HL-60/S4 treated with phorbol 12-myristate 13-acetate at 8.2 ng/mL for 4 days and 3 days (cell line): ENCODE results near the gene CTNNAL1.
"Not testable (repeated sequence)": the region's sequence is repeated elsewhere in the genome, so short reads cannot be mapped to it uniquely, and the experiment has no call there.

ENCODE experiments used
- in situ Hi-C: fragments of 300-500 bp; cut with MboI; formaldehyde crosslinking; loops from 2 replicates; pipeline ENCODE4 v1.15.0; 2022; ENCODE audit warnings: low sequenced_read_pairs

CTNNAL1 gene

GRCh38 chr9:108937561-108938305 is 75.6 kb downstream of the CTNNAL1 start:
- in situ Hi-C loops, result no loop called here

- in situ Hi-C loops, result no loop called here
These were observed 78.9 kb downstream of the CTNNAL1 start, which contains the start of gene ABITRAM for GRCh38 chr9:108934323-108934893. Gene ABITRAM, plus strand, starts transcription at chr9:108934400. Its CDS starts 87 bp downstream, at chr9:108934487.

- in situ Hi-C loops, result no loop called here
These were observed 79.5 kb downstream of the CTNNAL1 start, which contains the start of gene ELP1 for GRCh38 chr9:108933718-108934322. Gene ELP1, minus strand, starts transcription at chr9:108934124. Its CDS starts 2,978 bp downstream, at chr9:108931146.

GRCh38 chr9:108933231-108933717 is 80.0 kb downstream of the CTNNAL1 start:
- in situ Hi-C loops, result no loop called here

GRCh38 chr9:108928386-108928785 is 84.9 kb downstream of the CTNNAL1 start:
- in situ Hi-C loops, result no loop called here

DNA sequence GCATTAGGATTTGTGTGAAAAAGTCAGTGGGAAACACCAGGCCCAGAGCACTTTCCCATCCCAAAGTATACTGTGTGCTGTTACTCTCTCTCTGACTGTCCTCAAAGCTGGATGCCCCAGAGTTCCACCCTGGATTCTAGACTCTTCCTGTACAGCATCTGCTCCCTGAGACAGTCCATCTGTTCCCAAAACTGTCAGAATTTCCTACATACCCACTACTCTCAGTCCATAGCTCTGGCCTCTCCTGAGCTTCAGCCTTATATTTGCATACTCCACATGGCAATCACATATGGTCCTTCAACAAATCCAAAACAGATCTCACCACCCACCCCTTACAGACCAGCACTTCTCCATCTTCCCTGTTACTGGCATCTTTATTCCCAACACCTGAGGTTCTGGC is 88.8 kb downstream of the CTNNAL1 start:
- in situ Hi-C loops, result no loop called here

DNA sequence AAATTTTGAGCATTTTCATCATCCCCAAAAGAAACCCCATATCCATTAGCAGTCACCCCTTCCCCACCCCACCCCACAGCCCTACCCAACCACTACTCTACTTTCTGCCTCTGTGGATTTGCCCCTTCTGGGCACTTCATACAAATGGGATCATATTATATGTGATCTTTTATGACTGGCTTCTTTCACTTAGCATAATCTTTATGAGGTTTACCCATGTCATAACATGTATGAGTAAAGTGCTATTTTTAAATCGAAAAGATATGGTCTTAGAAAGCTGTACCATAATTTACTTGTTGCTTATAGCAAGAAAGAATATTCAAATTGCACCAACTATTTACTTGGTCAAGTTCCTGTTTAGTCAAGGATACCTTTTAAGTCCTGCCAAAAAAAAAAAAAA is 92.1 kb downstream of the CTNNAL1 start:
- in situ Hi-C loops, result no loop called here

DNA sequence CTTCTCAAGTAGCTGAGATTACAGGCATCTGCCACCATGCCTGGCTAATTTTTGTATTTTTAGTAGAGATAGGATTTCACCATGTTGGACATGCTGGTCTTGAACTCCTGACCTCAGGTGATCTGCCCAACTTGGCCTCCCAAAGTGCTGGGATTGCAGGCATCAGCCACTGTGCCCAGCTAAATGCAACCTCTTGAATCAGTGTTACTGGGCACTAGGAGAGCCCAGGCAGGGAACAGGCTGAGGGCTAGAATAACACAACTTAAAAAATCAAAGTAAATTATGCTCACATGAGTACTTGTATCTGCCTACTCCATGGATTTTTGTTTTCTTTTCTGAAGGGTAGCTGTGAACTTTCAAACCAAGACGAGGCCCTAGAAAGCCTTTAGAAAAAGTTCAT is 92.9 kb downstream of the CTNNAL1 start:
- in situ Hi-C loops, result not testable (repeated sequence)

DNA sequence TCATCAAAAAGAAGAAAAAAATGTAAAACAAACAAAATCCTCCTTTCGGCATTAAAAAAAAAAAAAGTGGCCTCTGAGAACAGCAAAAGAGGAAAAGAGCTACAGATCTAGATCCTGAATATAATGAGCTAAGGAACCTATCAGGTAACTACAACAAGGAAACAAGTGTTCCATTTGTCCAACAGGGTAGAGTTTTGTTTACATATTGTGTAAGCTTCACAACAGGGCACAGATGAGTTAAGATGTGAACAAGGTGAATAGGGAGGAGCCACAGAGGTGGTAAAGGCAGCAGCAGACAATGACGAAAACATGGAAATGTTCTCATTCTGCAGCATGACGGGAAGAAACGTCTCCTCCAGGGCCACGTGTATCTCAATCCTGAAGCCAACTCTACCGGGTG is 93.8 kb downstream of the CTNNAL1 start:
- in situ Hi-C loops, result no loop called here

- in situ Hi-C loops, result no loop called here
These were observed 99.9 kb downstream of the CTNNAL1 start for GRCh38 chr9:108913391-108913790.

- in situ Hi-C loops, result no loop called here
These were observed 101.5 kb downstream of the CTNNAL1 start for GRCh38 chr9:108911820-108912219.

DNA sequence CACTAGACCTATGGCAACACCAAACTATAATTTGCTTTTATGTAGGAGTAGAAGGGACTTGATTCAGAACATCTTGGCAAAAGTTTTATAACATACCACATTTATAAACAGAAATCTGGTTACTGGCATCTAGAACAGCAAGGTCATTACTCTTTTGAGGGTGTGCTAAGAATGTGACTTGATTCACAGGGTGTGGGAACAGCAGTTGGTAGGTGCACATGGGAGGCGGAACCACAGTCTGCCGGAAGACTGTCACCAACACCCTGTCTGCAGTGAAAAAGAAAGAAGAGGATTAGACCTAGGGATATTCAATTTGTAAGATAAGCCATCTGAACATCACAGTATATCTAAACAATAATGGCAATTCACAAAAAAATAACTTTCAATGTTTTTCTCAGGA is 102.4 kb downstream of the CTNNAL1 start:
- in situ Hi-C loops, result no loop called here

- in situ Hi-C loops, result no loop called here
These were observed 102.9 kb downstream of the CTNNAL1 start for GRCh38 chr9:108910402-108910801.

DNA sequence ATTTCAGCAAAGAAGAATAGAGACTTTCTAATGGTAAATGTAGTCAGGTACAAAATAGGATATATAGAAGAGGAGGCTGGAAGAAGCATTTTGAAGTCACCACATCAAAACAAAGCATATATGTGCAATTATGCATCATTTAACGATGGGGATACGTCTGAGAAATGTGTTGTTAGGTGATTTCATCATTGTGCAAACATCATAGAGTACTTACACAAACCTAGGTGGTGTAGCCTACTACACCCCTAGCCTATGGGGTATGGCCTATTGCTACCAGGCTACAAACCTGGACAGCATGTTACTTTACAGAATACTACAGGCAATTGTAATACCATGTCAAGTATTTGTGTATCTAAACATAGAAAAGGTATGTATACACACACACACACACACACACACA is 107.8 kb downstream of the CTNNAL1 start:
- in situ Hi-C loops, result no loop called here

DNA sequence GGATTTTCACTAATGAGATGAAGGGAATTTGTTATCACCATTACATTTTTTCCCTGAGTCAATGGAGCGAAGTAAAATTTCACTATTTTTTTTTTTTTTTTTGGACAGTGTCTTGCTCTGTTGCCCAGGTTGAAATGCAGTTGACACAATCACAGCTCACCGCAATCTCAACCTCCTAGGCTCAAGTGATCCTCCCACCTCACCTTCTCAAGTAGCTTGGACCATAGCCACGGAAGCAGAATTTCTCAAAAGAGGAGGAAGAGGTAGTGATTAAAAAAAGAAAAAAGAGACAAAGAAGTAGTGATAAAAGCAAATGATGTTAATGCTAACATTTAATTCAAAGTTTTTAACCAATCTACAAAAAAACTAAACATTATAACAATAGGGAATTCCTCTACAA is 109.1 kb downstream of the CTNNAL1 start:
- in situ Hi-C loops, result no loop called here

- in situ Hi-C loops, result no loop called here
These were observed 109.7 kb downstream of the CTNNAL1 start for GRCh38 chr9:108903420-108904103.

DNA sequence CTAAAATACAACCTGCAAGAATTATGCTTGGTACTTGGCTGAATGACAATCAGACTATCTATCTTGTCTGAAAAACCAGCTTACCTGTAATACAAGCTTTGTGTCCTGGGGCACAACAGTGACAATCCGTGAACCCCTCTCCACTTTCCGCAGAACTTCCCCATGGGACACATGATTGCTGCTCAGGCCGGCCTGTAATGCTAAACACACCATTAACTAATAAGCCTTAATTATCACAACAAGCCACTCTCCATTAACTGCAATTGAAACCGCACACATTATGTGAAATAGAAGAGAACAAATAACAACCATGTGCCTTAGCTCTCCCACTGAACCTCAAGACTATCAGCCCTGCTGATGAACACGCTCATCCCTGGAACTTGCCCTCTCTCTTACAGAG is 113.1 kb downstream of the CTNNAL1 start:
- in situ Hi-C loops, result no loop called here

DNA sequence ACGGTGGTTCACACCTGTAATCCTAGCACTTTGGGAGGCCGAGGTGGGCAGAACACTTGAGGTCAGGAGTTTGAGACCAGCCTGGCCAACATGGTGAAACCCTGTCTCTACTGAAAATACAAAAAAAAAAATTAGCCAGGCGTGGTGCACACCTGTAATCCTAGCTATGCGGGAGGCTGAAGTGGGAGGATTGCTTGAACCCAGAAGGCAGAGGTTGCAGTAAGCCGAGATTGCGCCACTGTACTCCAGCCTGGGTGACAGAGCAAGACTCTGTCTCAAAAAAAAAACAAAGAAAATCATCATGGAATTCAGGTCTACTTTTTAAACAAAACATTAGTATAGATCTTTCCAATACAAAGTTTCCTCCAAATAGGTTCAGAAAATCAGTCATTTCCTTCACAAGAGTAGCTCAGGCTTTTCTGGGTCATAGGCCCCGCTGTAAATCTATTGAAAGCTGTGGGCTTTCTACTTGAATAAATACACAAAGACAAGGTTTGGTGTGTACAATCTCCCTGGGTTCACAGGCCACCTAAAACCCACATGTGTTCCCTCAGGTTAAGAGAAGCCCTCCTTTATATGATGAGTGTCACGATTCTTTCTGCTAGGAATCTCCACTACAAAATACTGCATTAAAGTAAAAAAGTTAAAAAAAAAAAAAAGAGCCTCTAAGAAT is 114.1 kb downstream of the CTNNAL1 start:
- in situ Hi-C loops, result not testable (repeated sequence)

- in situ Hi-C loops, result no loop called here
These were observed 115.8 kb downstream of the CTNNAL1 start for GRCh38 chr9:108897324-108898096.
